ENCODE measurements around the gene THOC1.

Gene THOC1

GRCh38 chr18:211582-211981 lies 56.3 kb downstream of the THOC1 start:
- Histone ChIP-seq H3K9me3 (ENCODE audit: insufficient read depth, low read depth, low read length) (no peaks in the 10 kb centered on the region), H3K27me3 (ENCODE audit: insufficient read depth, low read length) (no peaks in the 10 kb centered on the region), H3K36me3 (ENCODE audit: insufficient read depth, low read depth, low read length) (peaks cover 89% of the 10 kb centered on the region), H3K27ac (ENCODE audit: low read length) (no peak overlapping the region), H3K4me3 (ENCODE audit: low read length) (no peak overlapping the region), H3K9ac (ENCODE audit: low read depth, low read length) (no peak overlapping the region), H3K4me1 (ENCODE audit: insufficient read depth, low read length) (peaks cover 9% of the 10 kb centered on the region)

DNA sequence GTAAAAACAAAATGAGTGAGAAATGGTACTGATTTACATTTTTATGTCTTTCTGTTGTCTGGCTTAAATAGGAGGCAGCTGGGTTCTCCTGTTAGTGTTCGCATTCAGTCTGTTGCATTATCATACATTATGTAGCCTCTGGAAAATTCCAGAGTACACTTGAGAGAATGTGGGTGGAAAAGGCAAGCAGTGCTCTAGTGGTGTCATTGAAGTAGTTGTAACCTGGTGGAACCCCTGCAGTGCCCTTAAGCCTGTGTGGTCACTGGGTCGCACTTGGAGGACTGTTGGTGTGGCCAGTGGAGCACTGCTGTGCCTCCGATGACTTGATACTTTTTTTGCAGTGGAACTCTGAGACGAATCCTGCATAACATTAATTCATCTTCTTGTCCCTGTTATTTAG lies 57.1 kb downstream of the THOC1 start:
- Histone ChIP-seq H3K27me3 (ENCODE audit: insufficient read depth, low read length) (no peaks in the 10 kb centered on the region), H3K27ac (ENCODE audit: low read length) (no peak overlapping the region), H3K9ac (ENCODE audit: low read depth, low read length) (no peak overlapping the region), H3K36me3 (ENCODE audit: insufficient read depth, low read depth, low read length) (peaks cover 88% of the 10 kb centered on the region), H3K4me3 (ENCODE audit: low read length) (no peak overlapping the region), H3K4me1 (ENCODE audit: insufficient read depth, low read length) (peaks cover 9% of the 10 kb centered on the region), H3K9me3 (ENCODE audit: insufficient read depth, low read depth, low read length) (no peaks in the 10 kb centered on the region)

DNA sequence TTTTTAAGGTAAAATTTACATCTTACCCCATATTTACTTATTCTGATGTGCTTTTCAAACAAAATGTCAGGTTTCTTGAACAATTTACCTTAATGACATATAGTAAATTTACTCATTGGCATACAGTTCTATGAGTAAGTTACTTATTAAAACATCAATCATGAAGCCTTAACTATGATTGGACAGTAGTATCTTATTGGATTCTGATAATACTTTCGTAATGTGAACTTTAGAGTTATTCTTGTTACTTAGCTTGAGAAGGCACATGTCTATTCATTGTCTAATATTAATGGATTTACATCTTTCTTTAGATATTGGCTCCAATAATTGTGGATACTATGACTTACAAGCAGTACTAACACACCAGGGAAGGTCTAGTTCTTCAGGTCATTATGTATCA lies 57.8 kb downstream of the THOC1 start:
- Histone ChIP-seq H3K4me3 (ENCODE audit: low read length) (no peak overlapping the region), H3K27me3 (ENCODE audit: insufficient read depth, low read length) (no peaks in the 10 kb centered on the region), H3K36me3 (ENCODE audit: insufficient read depth, low read depth, low read length) (peaks cover 88% of the 10 kb centered on the region), H3K9me3 (ENCODE audit: insufficient read depth, low read depth, low read length) (no peaks in the 10 kb centered on the region), H3K27ac (ENCODE audit: low read length) (no peak overlapping the region), H3K9ac (ENCODE audit: low read depth, low read length) (no peak overlapping the region), H3K4me1 (ENCODE audit: insufficient read depth, low read length) (peaks cover 9% of the 10 kb centered on the region)

- Histone ChIP-seq H3K4me1 (ENCODE audit: insufficient read depth, low read length) (no peaks in the 10 kb centered on the region), H3K27me3 (ENCODE audit: insufficient read depth, low read length) (no peaks in the 10 kb centered on the region), H3K9me3 (ENCODE audit: insufficient read depth, low read depth, low read length) (no peaks in the 10 kb centered on the region), H3K9ac (ENCODE audit: low read depth, low read length) (no peak overlapping the region), H3K27ac (ENCODE audit: low read length) (no peak overlapping the region), H3K4me3 (ENCODE audit: low read length) (no peak overlapping the region), H3K36me3 (ENCODE audit: insufficient read depth, low read depth, low read length) (peaks cover 89% of the 10 kb centered on the region)
These were observed 68.1 kb downstream of the THOC1 start for GRCh38 chr18:199768-200167.

GRCh38 chr18:199214-199613 lies 68.6 kb downstream of the THOC1 start:
- Histone ChIP-seq H3K36me3 (ENCODE audit: insufficient read depth, low read depth, low read length) (peaks cover 85% of the 10 kb centered on the region), H3K4me1 (ENCODE audit: insufficient read depth, low read length) (no peaks in the 10 kb centered on the region)

GRCh38 chr18:195651-196050 lies 72.2 kb downstream of the THOC1 start:
- H3K36me3 ChIP-seq (ENCODE audit: insufficient read depth, low read depth, low read length): peaks cover 51% of the 10 kb centered on the region
- H3K4me1 ChIP-seq (ENCODE audit: insufficient read depth, low read length): no peaks in the 10 kb centered on the region
- no peak overlapping the region for H3K9ac ChIP-seq (ENCODE audit: low read depth, low read length)
- H3K27me3 ChIP-seq (ENCODE audit: insufficient read depth, low read length): no peaks in the 10 kb centered on the region
- H3K9me3 ChIP-seq (ENCODE audit: insufficient read depth, low read depth, low read length): no peaks in the 10 kb centered on the region
- no peak overlapping the region for H3K4me3 ChIP-seq (ENCODE audit: low read length)
- no peak overlapping the region for H3K27ac ChIP-seq (ENCODE audit: low read length)

More at GRCh38 chr18:199214-199613, 68.6 kb downstream of the THOC1 start:
- no peak overlapping the region for H3K27ac ChIP-seq (ENCODE audit: low read length)
- no peak overlapping the region for H3K9ac ChIP-seq (ENCODE audit: low read depth, low read length)
- no peaks in the 10 kb centered on the region for H3K9me3 ChIP-seq (ENCODE audit: insufficient read depth, low read depth, low read length)
- H3K4me3 ChIP-seq (ENCODE audit: low read length): no peak overlapping the region
- no peaks in the 10 kb centered on the region for H3K27me3 ChIP-seq (ENCODE audit: insufficient read depth, low read length)

- H3K9me3 ChIP-seq (ENCODE audit: insufficient read depth, low read depth, low read length): no peaks in the 10 kb centered on the region
- no peaks in the 10 kb centered on the region for H3K4me1 ChIP-seq (ENCODE audit: insufficient read depth, low read length)
- H3K9ac ChIP-seq (ENCODE audit: low read depth, low read length): no peak overlapping the region
- no peak overlapping the region for H3K27ac ChIP-seq (ENCODE audit: low read length)
- peaks cover 25% of the 10 kb centered on the region for H3K36me3 ChIP-seq (ENCODE audit: insufficient read depth, low read depth, low read length)
- no peaks in the 10 kb centered on the region for H3K27me3 ChIP-seq (ENCODE audit: insufficient read depth, low read length)
- no peak overlapping the region for H3K4me3 ChIP-seq (ENCODE audit: low read length)
These were observed 75.0 kb downstream of the THOC1 start for GRCh38 chr18:192801-193200.

GRCh38 chr18:191725-192124 lies 76.1 kb downstream of the THOC1 start:
- no peak overlapping the region for H3K27ac ChIP-seq (ENCODE audit: low read length)
- no peaks in the 10 kb centered on the region for H3K9me3 ChIP-seq (ENCODE audit: insufficient read depth, low read depth, low read length)
- H3K9ac ChIP-seq (ENCODE audit: low read depth, low read length): no peak overlapping the region
- H3K4me3 ChIP-seq (ENCODE audit: low read length): no peak overlapping the region
- peaks cover 14% of the 10 kb centered on the region for H3K36me3 ChIP-seq (ENCODE audit: insufficient read depth, low read depth, low read length)
- no peaks in the 10 kb centered on the region for H3K27me3 ChIP-seq (ENCODE audit: insufficient read depth, low read length)
- H3K4me1 ChIP-seq (ENCODE audit: insufficient read depth, low read length): no peaks in the 10 kb centered on the region

GRCh38 chr18:189254-189653 lies 78.6 kb downstream of the THOC1 start:
- Histone ChIP-seq H3K4me3 (ENCODE audit: low read length) (no peak overlapping the region), H3K36me3 (ENCODE audit: insufficient read depth, low read depth, low read length) (peaks cover 17% of the 10 kb centered on the region)

DNA sequence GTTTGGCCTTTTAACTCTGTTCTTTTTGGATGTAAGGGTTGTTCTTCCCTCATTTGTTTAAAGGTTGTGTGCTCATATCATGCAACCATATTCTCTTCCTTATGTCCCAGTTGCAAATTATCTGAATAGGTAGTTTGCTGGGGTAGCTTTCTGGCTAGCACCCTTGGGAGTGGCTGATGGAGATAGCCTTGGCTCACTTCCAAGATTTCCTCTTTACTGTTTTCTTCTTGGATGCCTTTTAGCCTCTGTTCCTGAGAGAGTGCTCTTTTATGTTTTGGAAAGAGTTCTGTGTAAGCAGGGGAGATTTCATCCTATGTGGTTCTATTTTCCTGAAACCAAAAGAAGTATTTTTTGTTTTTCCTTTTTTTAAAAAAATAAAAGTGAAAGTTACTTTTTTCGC lies 84.1 kb downstream of the THOC1 start:
- Histone ChIP-seq H3K27ac (ENCODE audit: low read length) (no peak overlapping the region), H3K27me3 (ENCODE audit: insufficient read depth, low read length) (no peaks in the 10 kb centered on the region), H3K9ac (ENCODE audit: low read depth, low read length) (no peak overlapping the region), H3K9me3 (ENCODE audit: insufficient read depth, low read depth, low read length) (no peaks in the 10 kb centered on the region), H3K36me3 (ENCODE audit: insufficient read depth, low read depth, low read length) (peaks cover 67% of the 10 kb centered on the region), H3K4me1 (ENCODE audit: insufficient read depth, low read length) (no peaks in the 10 kb centered on the region), H3K4me3 (ENCODE audit: low read length) (no peak overlapping the region)

More at GRCh38 chr18:189254-189653, 78.6 kb downstream of the THOC1 start:
- no peaks in the 10 kb centered on the region for H3K4me1 ChIP-seq (ENCODE audit: insufficient read depth, low read length)
- no peak overlapping the region for H3K9ac ChIP-seq (ENCODE audit: low read depth, low read length)
- no peaks in the 10 kb centered on the region for H3K27me3 ChIP-seq (ENCODE audit: insufficient read depth, low read length)
- no peaks in the 10 kb centered on the region for H3K9me3 ChIP-seq (ENCODE audit: insufficient read depth, low read depth, low read length)
- no peak overlapping the region for H3K27ac ChIP-seq (ENCODE audit: low read length)

DNA sequence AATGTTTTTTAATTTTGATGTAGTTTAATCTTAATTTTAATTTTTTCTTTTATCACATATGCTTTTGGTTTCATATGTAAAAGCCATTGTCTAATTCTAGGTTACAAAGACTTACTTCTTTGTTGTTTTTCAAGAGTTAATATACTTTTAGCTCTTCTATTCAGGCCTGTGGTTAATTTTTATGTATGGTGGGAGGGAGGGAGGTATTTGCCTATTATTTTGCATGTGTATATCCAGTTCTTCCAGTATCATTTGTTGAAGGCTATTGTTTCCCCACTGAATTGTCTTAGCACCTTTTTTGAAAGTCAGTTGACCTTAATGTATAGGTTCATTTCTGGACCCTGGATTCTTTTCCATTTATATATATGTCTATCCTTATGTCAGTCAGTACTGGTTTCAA lies 86.1 kb downstream of the THOC1 start:
- no peaks in the 10 kb centered on the region for H3K9me3 ChIP-seq (ENCODE audit: insufficient read depth, low read depth, low read length)
- peaks cover 75% of the 10 kb centered on the region for H3K36me3 ChIP-seq (ENCODE audit: insufficient read depth, low read depth, low read length)

GRCh38 chr18:179499-179898 lies 88.3 kb downstream of the THOC1 start:
- Histone ChIP-seq H3K4me3 (ENCODE audit: low read length) (no peak overlapping the region), H3K4me1 (ENCODE audit: insufficient read depth, low read length) (no peaks in the 10 kb centered on the region), H3K9ac (ENCODE audit: low read depth, low read length) (no peak overlapping the region), H3K36me3 (ENCODE audit: insufficient read depth, low read depth, low read length) (peaks cover 61% of the 10 kb centered on the region), H3K27ac (ENCODE audit: low read length) (no peak overlapping the region), H3K27me3 (ENCODE audit: insufficient read depth, low read length) (no peaks in the 10 kb centered on the region), H3K9me3 (ENCODE audit: insufficient read depth, low read depth, low read length) (no peaks in the 10 kb centered on the region)

More for the DNA sequence above, 86.1 kb downstream of the THOC1 start:
- no peak overlapping the region for H3K27ac ChIP-seq (ENCODE audit: low read length)
- H3K9ac ChIP-seq (ENCODE audit: low read depth, low read length): no peak overlapping the region
- no peak overlapping the region for H3K4me3 ChIP-seq (ENCODE audit: low read length)
- no peaks in the 10 kb centered on the region for H3K4me1 ChIP-seq (ENCODE audit: insufficient read depth, low read length)
- H3K27me3 ChIP-seq (ENCODE audit: insufficient read depth, low read length): no peaks in the 10 kb centered on the region

DNA sequence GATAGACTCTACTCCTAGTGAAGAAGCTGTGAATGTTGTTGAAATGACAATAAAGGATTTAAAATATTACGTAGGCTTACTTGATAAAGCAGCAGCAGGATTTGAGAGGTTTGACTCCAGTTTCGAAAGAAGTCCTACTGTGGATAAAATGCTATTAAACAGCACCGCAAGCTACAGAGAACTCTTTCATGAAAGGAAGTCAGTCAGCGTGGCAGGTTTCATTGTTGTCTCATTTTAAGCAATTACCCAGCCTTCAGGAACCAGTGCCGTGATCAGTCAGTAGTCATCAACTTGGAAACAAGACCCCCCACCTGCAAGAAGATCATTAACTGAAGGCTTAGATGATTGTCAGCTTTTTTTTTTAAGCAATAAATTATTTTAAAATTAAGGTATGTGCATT lies 95.5 kb downstream of the THOC1 start:
- no peak overlapping the region for H3K27ac ChIP-seq (ENCODE audit: low read length)
- no peak overlapping the region for H3K4me3 ChIP-seq (ENCODE audit: low read length)
- no peak overlapping the region for H3K9ac ChIP-seq (ENCODE audit: low read depth, low read length)
- no peaks in the 10 kb centered on the region for H3K27me3 ChIP-seq (ENCODE audit: insufficient read depth, low read length)
- peaks cover 47% of the 10 kb centered on the region for H3K36me3 ChIP-seq (ENCODE audit: insufficient read depth, low read depth, low read length)
- H3K9me3 ChIP-seq (ENCODE audit: insufficient read depth, low read depth, low read length): no peaks in the 10 kb centered on the region
- H3K4me1 ChIP-seq (ENCODE audit: insufficient read depth, low read length): no peaks in the 10 kb centered on the region
